Peyer's patch (tissue), 4 donors: ENCODE data around the gene ACTG2.
"Not testable (repeated sequence)": the region's sequence is repeated elsewhere in the genome, so short reads cannot be mapped to it uniquely, and the experiment has no call there.

Source experiments
- CTCF ChIP-seq, 6 experiments: fragments of 450-650 bp in 4 of 6; fragments of 200-600 bp in 2 of 6; sonication (generic) in 1 of 6; IDR thresholded peaks; one replicate each; pipeline ENCODE4 v1.5.1; 2017 to 2019; ENCODE audit warnings: antibody characterized with exemption in 6 of 6, mild to moderate bottlenecking in 3 of 6, moderate library complexity in 1 of 6
- POLR2A ChIP-seq, 2 donors: fragments of 450-650 bp; IDR thresholded peaks; one replicate each; pipeline ENCODE4 v1.5.1; 2017; ENCODE audit warnings: antibody characterized with exemption in 2 of 2, mild to moderate bottlenecking in 2 of 2, moderate library complexity in 2 of 2

- not testable (repeated sequence) for TF ChIP-seq POLR2A, CTCF (IDR thresholded peaks at IDR 0.05)
Observed at GRCh38 chr2:73887596-73888353, 5.0 kb upstream of the ACTG2 start.
